Measurements from ENCODE around the gene SIRT6. TPM values are rescaled to one million over a fixed set of nuclear protein-coding genes. Genes with fewer than 3 reads are reported as not detected.

The SIRT6 gene
- total and polyA plus RNA-seq, 8 donors = 14.0 to 160 (median 23.0) TPM

- peaks cover 0 to 18% (median 0%) of the 10 kb centered on the region in 3 donors for H3K27me3 ChIP-seq
- no peak for DNase-seq
- no peaks in the 10 kb centered on the region for H3K36me3 ChIP-seq
- WGBS, 5 donors = 68 to 75% (median 75%) methylated on average over 3 of the region's 3 CpGs
- no peak overlapping the region for H3K4me3 ChIP-seq
- TF ChIP-seq EP300 (IDR thresholded peaks at IDR 0.05) (no peak), POLR2A (IDR thresholded peaks at IDR 0.05) (no peak), POLR2AphosphoS5 (IDR thresholded peaks at IDR 0.05) (no peak), CTCF (IDR thresholded peaks at IDR 0.05) (no peak)
- no peak overlapping the region for H3K27ac ChIP-seq
- H3K9me3 ChIP-seq = no peaks in the 10 kb centered on the region
- H3K4me1 ChIP-seq = no peaks in the 10 kb centered on the region
- intact Hi-C loops (cut with DNase I; ENCODE audit: low total_unique reads) = no loop called here
These were observed 30.8 kb upstream of the SIRT6 start for GRCh38 chr19:4213116-4213515.

GRCh38 chr19:4210166-4210731, 27.9 kb upstream of the SIRT6 start:
- TF ChIP-seq CTCF (IDR thresholded peaks at IDR 0.05) (no peak), POLR2AphosphoS5 (IDR thresholded peaks at IDR 0.05) (no peak)
- peaks cover 0 to 29% (median 0%) of the 10 kb centered on the region in 3 donors for H3K27me3 ChIP-seq
- intact Hi-C loops (cut with DNase I; ENCODE audit: low total_unique reads) = no loop called here
- no peak overlapping the region for H3K27ac ChIP-seq
- H3K4me3 ChIP-seq = no peak overlapping the region
- no peaks in the 10 kb centered on the region for H3K36me3 ChIP-seq
- 73 to 85% (median 79%) methylated on average over 14 to 15 of the region's 15 CpGs for WGBS, 5 donors
- H3K9me3 ChIP-seq = no peaks in the 10 kb centered on the region
- no peaks in the 10 kb centered on the region for H3K4me1 ChIP-seq
- no peak for DNase-seq

GRCh38 chr19:4208385-4209094, 26.2 kb upstream of the SIRT6 start:
- no peaks in the 10 kb centered on the region for H3K36me3 ChIP-seq
- intact Hi-C loops (cut with DNase I; ENCODE audit: low total_unique reads) = no loop called here
- no peak overlapping the region for H3K27ac ChIP-seq
- no peaks in the 10 kb centered on the region for H3K9me3 ChIP-seq
- DNase-seq = peak in 1 of 2 donors; percentile 58
- TF ChIP-seq POLR2A (IDR thresholded peaks at IDR 0.05) = no peak
- TF ChIP-seq CTCF (IDR thresholded peaks at IDR 0.05) = peak in 1 of 7 experiments; percentile 23
- no peak overlapping the region for H3K4me3 ChIP-seq
- 67 to 82% (median 74%) methylated on average over 11 to 13 of the region's 13 CpGs for WGBS, 5 donors
- peaks cover 0 to 29% (median 0%) of the 10 kb centered on the region in 3 donors for H3K27me3 ChIP-seq
- H3K4me1 ChIP-seq = peaks cover 0 to 9% (median 4%) of the 10 kb centered on the region in 4 donors

GRCh38 chr19:4206818-4207484, 24.6 kb upstream of the SIRT6 start:
- no peak for DNase-seq
- WGBS, 5 donors = 76 to 85% (median 82%) methylated on average over 10 of the region's 10 CpGs
- TF ChIP-seq CTCF (IDR thresholded peaks at IDR 0.05) (peak in 1 of 7 experiments; percentile 10), POLR2A (IDR thresholded peaks at IDR 0.05) (no peak)
- Histone ChIP-seq H3K36me3 (no peaks in the 10 kb centered on the region), H3K27me3 (peaks cover 0 to 29% (median 0%) of the 10 kb centered on the region in 3 donors), H3K9me3 (no peaks in the 10 kb centered on the region), H3K4me1 (peaks cover 0 to 9% (median 4%) of the 10 kb centered on the region in 4 donors), H3K27ac (no peak overlapping the region), H3K4me3 (no peak overlapping the region)
- intact Hi-C loops (cut with DNase I; ENCODE audit: low total_unique reads) = no loop called here

Measured in stomach (tissue), 9 donors.